Astrocyte (in vitro differentiated cells and primary cell): ENCODE results near the gene MOB3A.

Experiments
- EZH2 ChIP-seq: IDR thresholded peaks from 2 replicates; pipeline ENCODE4 v1.6.1; 2012; ENCODE audit warnings: mild to moderate bottlenecking, low read length, inconsistent platforms; ENCODE audit not compliant: insufficient read depth
- TF ChIP-seq, protein P1 (sequence below): IDR thresholded peaks from 2 replicates; pipeline ENCODE4 v1.5.1; 2011; ENCODE audit warnings: low read depth, mild to moderate bottlenecking, inconsistent platforms, low read length, moderate library complexity; ENCODE audit not compliant: insufficient read depth

DNA sequence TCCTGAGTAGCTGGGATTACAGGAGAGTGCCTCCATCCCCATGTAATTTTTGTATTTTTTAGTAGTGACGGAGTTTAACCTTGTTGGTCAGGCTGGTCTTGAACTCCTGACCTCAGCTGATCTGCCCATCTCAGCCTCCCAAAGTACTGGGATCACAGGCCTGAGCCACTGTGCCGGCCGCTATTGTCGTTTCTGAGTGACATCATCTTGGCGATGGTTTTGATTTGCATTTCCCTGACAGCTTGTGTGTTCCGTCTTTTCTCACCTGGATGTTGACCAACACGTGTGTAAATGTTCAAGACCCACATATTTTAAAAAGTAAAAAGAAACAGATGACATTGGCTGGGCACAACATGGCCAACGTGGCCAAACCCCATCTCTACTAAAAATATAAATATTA, 32.3 kb downstream of the MOB3A start:
- TF ChIP-seq EZH2, result no peak
- TF ChIP-seq, protein P1, sequence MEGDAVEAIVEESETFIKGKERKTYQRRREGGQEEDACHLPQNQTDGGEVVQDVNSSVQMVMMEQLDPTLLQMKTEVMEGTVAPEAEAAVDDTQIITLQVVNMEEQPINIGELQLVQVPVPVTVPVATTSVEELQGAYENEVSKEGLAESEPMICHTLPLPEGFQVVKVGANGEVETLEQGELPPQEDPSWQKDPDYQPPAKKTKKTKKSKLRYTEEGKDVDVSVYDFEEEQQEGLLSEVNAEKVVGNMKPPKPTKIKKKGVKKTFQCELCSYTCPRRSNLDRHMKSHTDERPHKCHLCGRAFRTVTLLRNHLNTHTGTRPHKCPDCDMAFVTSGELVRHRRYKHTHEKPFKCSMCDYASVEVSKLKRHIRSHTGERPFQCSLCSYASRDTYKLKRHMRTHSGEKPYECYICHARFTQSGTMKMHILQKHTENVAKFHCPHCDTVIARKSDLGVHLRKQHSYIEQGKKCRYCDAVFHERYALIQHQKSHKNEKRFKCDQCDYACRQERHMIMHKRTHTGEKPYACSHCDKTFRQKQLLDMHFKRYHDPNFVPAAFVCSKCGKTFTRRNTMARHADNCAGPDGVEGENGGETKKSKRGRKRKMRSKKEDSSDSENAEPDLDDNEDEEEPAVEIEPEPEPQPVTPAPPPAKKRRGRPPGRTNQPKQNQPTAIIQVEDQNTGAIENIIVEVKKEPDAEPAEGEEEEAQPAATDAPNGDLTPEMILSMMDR, result no peak
